HepG2 (cell line): ENCODE results near the gene GMCL2. TPM values are rescaled to one million over a fixed set of nuclear protein-coding genes. Genes with fewer than 3 reads are reported as not detected.

Experiments used
- ERF ChIP-seq: IDR thresholded peaks from 2 replicates; pipeline ENCODE4 v1.6.1; 2018; ENCODE audit warnings: missing biosample characterization, missing genetic modification reagents
- SALL2 ChIP-seq: sonication (generic); formaldehyde crosslinking; IDR thresholded peaks from 2 replicates; pipeline ENCODE4 v1.8.1; 2023; ENCODE audit warnings: mild to moderate bottlenecking, missing genetic modification reagents, inconsistent platforms
- ZBTB40 ChIP-seq, 2 experiments: fragments of 450-650 bp in 1 of 2; sonication (generic) in 1 of 2; formaldehyde crosslinking in 1 of 2; IDR thresholded peaks; 2 replicates each; pipeline versions ENCODE4 v1.6.1 to v1.8.0; 2016 to 2022; ENCODE audit warnings: antibody characterized with exemption in 1 of 2, mild to moderate bottlenecking in 1 of 2, missing genetic modification reagents in 1 of 2
- ZNF709 ChIP-seq: sonication (generic); formaldehyde crosslinking; IDR thresholded peaks from 2 replicates; pipeline ENCODE4 v1.5.0; 2020; ENCODE audit warnings: mild to moderate bottlenecking, missing genetic modification reagents
- polyA plus RNA-seq, 8 experiments: library from polyadenylated mRNA; depleted of rRNA in 3 of 8; stranded (reverse) in 7 of 8; unstranded in 1 of 8; fragments of >200 nt; fragmentation: Illumina TruSeq in 4 of 8; extraction: Trizol in 4 of 8; gene quantifications; 2 replicates each; pipeline versions ENCODE4 v1.2.1 to v1.2.3, GENCODE V29; 2011 to 2016; ENCODE audit warnings: low read depth in 4 of 8, missing spikeins in 1 of 8, mixed read lengths in 1 of 8; ENCODE audit not compliant: insufficient read depth in 1 of 8
- total RNA-seq, 5 experiments: library from RNA; depleted of rRNA; stranded (reverse); fragments of >200 nt; fragmentation: Illumina TruSeq; extraction: Trizol; gene quantifications; 2 replicates each; pipeline ENCODE4 v1.2.3, GENCODE V29; 2016; ENCODE audit warnings: low read depth in 1 of 5

Gene GMCL2
- total and polyA plus RNA-seq, 2 of the 13 experiments (the other 11 are each of a cell fraction or from before 2014, with no cell fraction given): 0.03 TPM; not detected in 1

- TF ChIP-seq ZBTB40 (IDR thresholded peaks at IDR 0.05) (no peak), ZBTB40 (CRISPR knock-in tag; IDR thresholded peaks at IDR 0.05) (peak; percentile 73), SALL2 (CRISPR knock-in tag) (peak; percentile 63; the same call in 1 of the 2 replicates), ZNF709 (CRISPR knock-in tag) (peak; percentile 18; the same call in 1 of the 2 replicates), ERF (CRISPR knock-in tag) (peak; percentile 40; the same call in 1 of the 2 replicates)
Observed at GRCh38 chr5:178232124-178232919, 45.2 kb upstream of the GMCL2 start, which contains the start of gene PHYKPL (continued).
